ENCODE measurements around the gene CCDC8.
A peak's percentile ranks its signal among the peaks of the same experiment; 100 is the strongest.
"Not testable (repeated sequence)": the region's sequence is repeated elsewhere in the genome, so short reads cannot be mapped to it uniquely, and the experiment has no call there.

Gene CCDC8

DNA sequence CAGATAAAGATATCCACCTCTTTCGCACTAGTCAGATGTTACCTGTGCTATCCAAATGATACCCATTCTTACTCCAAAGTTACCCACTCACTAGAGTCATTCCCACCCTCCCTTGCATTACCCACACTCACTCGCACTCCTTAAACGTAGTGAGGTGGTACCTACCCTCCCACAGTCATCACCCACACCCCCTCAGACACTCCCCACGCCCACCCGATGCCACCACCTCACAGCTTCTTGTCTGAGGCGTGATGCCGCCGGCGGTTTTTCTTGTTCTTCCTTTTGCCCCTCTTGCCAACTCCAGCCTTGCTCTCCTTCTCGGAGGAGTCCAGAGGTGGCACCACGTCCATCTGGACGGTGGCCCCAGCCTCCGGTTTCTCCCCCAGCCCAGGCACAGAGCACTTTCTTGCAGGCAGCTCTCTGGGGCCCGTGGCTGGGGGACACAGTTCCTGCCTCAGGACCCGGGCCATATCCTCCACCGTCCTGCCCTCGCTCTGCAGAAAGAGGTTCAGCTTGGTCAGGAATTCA is 14.2 kb upstream of the CCDC8 start:
- no peak for DNase-seq

DNA sequence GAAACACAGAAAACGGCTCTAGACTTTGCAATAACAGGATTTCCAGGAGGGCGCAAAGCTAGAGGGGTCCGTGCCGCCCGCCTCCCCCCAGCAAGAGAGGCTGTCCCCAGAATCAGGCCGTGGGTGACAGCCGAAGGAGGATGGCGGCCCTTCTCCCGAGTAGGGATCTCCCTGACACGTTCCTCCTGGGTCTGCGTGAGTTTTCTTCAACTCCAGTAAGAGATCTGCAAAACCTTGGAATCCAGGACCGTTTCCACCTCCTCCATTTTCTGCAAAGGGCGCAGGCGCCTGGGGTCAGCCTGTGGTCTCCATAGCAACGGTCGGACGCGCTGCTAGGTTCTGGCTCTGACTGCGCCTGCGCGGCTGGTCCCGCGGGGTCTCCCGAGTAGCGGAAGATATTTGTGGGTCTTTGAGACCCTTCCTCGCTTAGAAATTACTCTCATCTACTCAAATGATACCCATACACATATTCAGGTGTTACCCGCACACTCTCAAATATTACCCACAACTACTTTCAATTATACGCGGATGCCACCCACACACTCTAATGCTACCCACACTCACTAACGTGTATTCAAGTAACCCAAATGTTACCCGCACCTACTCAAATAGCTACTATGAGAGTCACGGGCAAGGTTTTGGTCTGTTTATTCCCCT is 13.3 kb upstream of the CCDC8 start:
- peak; percentile 80 for DNase-seq

DNA sequence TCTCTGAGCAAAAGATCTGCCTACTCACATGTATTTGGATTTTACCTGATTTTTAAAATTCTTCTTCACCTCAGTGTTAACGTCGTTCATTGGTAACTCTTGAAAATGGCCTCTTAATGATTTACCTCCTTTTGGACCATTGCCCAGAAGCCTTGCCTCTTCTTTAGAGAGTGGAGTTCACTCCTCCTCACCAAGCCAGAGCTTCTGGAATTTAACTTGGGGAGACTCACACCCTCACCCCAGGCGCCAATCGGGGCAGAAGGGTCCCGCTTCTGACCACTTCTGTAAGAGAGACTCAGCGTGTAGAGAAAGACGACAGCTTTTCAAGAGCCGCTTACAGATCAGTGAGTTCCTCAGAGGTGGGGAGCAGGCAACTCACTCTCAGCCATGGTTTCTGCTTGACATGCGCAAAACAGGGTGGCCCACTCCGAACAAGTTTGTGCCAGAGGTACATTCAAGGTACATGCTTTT is 12.7 kb upstream of the CCDC8 start:
- DNase-seq = no peak

DNA sequence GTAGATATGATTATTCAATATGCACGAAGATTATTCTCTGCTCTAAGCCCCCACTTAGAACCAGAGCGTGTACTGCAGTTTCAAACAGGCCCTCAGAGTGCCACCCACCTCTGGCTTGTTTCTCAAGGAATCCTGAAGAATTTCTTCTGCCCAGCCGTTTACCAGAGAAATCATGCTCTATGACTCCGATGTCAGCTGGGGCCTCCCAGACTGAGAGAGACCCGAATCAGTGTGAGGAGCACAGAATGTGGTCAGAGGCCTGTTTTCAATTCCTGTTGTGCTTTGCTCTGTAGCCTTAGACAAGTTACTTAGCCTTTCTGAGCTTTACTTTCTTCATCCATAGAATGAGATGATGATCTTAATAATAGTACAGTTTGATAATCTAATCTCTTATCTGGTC is 9.8 kb upstream of the CCDC8 start:
- no peak for DNase-seq

DNA sequence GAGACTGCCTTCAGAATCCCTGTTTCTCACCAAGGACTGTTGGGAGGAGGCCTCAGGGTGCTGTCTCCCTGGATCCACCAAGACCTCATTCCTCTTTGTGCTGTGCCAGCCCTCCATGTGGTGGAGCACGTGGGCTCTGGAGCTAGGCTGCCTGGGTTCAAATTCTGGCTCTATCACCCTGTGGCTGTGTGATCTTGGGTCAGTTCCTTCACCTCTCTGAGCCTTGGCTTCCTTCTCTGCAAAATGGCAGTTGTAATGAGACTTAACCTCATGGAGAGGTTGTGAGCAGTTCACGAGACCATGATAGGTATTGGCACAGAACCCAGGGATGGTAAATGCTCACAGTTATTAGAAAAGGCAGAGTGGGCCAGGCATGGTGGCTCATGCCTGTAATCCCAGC is 9.0 kb upstream of the CCDC8 start:
- no peak for DNase-seq

DNA sequence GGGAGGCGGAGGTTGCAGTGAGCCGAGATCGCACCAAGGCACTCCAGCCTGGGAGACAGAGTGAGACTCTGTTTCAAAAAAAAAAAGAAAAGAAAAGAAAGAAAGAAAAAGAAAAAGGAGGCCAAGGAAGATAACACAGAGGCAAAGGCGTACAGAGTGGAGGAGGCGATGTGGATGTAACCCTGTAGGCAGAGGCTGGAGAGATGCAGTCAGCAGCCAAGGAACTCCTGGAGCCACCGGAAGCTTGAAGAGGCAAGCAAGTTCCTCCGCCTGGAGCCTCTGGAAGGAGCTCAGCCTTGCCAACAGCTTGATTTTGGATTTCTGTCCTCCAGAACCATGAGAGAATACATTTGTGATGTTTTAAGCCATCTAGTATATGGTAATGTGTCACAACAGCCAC is 6.7 kb upstream of the CCDC8 start:
- no peak for DNase-seq

DNA sequence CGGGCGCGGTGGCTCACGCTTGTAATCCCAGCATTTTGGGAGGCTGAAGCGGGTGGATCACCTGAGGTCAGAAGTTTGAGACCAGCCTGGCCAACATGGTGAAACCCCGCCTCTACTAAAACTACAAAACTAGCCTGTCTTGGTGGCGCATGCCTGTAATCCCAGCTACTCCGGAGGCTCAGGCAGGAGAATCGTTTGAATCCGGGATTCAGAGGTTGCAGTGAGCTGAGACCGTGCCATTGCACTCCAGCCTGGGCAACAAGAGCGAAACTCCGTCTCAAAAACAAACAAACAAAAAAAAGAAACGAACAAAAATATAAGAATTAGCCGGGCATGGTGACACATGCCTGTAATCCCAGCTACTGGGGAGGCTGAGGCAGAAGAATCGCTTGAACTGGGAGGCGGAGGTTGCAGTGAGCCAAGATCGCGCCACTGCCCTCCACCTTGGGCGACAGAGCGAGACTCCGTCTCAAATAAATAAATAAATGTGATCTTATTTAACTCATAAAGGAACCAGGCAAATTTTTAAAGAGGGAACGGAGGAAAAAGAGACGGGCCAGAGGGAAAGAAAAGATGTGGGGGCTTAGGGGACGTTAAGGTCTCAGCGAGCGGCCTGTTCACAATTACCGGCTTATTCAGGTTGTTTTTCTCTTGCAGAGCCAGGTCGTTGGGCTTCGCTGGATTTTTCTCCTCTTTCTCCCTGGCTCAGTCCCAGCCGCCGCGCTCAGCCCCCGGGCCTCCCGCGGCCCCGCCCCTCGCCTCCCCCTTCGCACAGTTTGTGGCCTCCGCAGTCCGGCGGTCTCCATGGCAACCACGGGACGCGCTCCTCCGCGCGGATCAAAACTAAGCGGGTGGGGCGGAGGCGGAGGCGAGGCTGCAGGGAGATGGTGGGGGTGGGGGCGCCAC is 2.7 kb upstream of the CCDC8 start:
- DNase-seq = peak; percentile 81

DNA sequence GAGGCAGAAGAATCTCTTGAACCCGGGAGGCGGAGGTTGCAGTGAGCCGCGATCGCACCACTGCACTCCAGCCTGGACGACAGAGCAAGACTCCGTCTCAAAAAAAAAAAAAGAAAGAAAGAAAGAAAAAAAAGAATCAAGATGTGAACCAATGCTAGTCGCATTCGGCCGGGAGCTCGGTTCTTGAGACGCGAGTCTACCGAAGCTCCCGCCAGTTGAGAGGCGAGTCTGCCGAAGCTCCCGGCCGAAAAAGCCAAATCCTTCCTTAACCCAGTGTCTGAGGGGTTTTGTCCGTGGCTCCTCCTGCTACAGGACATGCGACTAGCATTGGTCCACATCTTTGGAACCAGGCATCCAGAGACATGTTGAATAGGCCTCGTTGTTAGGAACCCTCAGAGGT is 1.5 kb upstream of the CCDC8 start:
- DNase-seq = not testable (repeated sequence)

DNA sequence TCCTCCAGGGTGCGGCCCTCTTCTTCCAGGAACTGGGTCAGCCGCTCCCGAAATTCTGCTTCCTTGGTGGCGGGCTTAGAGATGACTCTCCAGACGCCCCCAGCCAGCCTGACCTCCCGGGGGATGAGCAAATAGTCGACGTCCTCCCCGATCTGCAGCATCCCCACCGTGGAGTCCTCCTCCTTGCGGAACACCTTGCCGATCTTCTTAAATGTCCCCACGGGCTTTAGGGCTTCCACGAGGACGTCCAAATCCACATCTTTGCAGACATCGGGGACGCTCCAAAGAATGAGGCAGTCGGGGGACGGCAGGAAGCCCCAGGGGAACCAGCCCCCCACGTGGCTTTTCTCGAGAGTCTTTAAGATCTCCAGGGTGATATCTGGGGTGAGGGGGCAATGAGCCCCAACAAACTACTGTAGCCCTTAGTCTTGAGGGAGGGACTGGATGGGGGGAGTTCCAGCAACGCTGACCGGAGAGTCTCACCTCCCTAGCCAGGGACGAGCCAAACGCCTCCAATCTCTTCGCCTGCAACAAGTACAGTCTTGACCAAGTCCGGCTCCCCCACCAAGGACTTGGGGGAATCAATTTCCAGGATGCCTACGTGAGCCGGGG is 608 bp downstream of the CCDC8 start:
- DNase-seq = no peak

DNA sequence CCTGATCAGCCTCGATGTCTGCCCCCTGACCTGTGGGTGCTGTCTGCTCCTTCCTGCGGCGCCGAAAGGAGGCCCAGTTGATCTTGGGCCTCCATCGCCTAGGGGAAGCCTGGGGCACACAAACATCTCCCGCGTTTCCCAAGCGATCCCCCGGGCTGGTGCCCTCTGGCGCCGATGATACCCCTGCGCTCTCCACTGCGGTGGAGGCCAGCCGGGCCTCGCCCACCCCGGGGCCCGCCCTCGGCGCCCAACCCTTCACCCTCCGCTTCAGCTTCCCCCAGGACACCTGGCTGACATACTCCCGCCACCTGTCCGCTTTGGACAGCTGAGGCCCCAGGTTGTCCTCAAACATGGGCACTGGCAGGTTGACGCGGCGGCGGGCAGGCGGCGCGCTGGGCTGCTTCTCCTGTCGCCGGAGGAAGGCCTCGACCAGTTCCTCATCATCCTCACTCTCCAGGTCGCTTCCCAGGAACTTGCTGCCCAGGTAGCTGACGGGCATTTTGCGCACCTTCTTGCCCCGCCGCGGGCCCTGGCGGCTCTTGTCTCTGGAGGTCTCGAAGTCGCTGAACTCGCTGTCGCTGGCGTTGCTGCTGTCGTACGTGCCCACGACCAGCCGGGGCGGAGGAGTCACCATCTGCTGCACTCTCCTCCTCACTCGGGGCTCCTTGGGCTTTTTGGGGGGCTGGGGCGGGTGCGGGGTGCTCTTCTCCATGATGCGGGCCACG is 1.3 kb downstream of the CCDC8 start:
- no peak for DNase-seq

DNA sequence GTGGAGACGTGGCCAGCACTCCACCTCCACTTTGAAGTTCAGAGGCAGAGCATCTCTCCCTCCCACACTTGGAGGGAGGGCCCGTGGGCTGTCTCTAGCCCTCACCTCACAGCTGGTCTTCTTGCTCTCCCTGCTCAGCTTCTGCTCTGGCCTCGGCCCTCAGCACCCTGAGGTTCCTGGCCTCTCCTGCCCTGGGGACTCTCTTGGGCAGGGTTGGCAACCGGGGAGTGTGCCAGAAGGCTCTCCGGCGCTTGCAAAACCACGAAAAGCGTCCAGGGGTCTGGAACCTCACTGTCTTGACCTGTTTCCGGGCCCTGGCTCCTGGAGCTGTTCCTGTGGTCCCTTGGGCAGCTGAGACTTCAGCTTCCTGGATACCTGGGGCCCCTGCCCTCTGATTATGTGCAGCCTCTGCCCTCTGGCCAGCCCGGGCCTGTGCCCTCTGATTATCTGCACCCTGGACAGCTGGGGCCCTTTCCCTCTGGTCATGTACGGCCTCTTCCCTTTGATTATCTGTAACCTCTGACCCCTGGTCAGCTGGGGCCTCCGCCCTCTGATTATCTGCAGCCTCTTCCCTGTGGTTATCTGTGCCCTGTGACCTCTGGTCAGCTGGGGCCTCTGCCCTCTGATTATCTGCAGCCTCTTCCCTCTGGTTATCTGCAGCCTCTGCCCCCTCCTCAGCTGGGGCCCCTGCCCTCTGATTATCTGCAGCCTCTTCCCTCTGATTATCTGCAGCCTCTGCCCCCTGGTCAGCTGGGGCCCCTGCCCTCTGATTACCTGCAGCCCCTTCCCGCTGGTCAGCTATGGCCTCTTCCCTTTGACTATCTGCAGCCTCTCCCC is 2.1 kb downstream of the CCDC8 start:
- DNase-seq = no peak

DNA sequence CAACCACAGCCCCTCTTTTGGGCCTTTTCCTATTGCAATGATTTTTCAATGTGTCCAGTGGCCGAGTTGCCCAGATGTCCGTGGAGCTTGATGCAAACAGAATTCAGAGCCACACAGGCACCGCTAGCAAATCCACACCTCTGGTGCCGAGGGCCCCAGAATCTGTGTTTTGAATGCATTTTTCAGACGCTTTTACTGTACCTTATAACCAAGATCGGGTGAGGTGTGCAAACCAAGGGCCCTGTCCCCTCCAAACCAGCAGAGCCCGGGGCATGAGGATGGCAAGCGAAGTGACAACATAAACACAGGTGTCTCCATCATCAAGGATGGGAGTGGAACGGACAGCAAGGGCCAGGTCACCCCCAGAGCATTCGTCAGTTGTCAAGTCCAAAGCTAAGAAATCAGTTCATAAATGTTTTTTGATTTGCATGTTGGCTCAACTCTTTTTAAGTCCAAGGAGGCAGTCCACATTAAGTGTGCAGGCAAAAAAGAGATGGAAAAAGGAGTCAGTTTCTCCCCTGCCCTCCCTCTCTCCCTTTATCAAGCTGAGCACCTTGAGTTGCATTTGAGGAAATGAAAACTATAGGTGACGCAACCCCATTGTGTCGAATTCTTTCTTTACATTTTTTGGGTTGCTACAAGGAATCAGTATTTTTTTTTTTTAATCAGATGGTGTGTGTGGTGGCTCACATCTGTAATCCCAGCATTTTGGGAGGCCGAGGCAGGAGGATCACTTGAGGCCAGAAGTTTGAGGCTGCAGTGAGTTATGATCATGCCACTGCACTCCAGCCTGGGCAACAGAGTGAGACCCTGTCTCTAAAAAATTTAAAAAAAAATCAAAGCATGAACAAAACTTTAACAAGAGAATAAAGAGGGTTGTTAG is 2.9 kb downstream of the CCDC8 start:
- DNase-seq = no peak

DNA sequence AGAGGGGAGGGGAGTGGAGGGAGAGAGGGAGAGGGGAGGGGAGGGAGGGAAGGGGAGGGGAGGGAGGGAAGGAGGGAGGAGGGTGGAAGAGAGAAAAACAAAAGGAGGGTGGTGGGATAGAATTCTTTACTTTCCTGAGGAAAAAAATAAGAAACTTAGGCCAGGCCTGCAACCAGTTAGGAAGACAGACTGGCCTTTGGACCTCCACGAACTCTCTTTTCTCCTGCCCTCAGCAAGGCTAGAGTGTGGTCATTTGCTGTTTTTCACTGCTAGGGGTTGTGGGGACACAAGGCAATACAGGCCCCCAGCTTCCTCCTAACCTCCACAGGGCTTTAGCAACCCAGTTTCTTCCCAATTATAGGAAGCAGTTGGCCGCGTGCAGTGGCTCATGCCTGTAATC is 4.2 kb downstream of the CCDC8 start:
- DNase-seq = no peak

DNA sequence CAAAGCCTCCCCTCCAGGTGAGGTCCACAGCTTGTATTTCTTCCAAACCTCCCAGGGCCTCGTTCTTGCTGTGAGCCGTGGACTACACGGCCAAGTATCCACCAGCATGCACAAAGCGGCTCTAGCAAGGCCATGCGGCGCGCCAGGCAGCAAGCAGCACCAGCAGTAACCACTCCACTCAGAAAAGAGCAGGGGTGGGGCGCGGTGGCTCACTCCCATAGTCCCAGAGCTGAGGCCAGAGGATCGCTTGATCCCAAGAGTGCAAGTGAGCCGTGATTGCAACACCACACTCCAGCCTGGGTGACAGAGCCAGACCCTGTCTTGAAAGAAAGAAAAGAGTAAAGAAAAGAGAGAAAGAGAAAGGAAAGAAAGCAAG is 4.7 kb downstream of the CCDC8 start:
- DNase-seq = peak; percentile 23

DNA sequence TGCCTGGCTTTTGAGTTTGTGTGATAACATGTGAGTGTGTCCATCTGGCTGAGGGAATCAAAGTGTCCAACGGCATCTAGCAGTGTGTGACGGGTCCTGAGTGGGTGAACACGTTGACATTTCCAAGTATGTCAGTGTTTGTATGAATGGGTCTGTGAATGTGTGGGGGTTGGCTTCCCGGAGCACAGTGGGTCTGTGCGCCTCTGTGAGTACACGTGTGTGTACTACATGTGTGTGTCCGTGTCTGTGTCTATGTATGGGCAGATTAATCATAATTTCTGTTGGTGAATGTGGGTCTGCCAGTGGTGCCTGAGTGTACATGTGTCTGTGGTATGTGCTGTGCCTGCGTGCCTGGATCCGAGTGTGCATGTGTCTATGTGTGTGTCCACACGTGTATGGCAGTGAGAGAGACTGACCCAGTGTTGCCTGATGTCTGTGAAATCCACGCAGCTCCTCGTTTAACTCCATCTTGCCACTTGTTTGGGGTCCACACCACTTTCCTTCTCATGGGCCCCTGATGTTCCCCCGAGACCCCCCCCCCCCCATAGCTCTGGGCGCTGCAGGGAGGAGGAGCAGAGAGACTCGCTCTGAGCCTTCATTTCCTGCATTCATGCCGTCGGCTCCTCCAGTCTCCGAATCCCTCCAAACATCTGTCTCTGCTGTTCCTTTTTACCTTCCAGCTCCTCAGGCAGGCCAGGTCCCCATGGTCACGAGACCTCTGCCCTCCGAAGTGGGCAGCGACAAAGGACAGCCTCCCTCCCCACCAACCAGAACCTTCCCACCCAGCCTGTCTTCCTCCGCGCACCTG is 5.3 kb downstream of the CCDC8 start:
- no peak for DNase-seq

DNA sequence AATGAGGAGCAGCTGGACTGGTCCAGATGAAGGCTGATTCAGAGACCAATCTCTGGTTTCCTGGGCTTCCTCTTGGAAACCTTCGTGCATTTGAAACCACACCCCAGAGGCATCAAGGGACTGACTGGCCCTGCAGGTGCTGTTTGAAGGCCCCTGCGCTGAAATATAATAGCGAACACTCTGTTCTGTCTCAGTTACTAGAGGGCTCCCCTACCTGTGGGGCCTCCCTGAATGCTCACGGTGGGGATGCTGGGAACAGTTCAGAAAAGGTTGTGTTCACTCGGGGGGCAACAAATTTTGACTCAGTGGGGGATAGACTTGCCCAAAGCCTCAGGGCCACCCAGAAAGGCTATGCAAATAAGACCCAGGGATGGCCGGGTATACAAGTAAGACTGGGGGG is 6.4 kb downstream of the CCDC8 start:
- DNase-seq = no peak

DNA sequence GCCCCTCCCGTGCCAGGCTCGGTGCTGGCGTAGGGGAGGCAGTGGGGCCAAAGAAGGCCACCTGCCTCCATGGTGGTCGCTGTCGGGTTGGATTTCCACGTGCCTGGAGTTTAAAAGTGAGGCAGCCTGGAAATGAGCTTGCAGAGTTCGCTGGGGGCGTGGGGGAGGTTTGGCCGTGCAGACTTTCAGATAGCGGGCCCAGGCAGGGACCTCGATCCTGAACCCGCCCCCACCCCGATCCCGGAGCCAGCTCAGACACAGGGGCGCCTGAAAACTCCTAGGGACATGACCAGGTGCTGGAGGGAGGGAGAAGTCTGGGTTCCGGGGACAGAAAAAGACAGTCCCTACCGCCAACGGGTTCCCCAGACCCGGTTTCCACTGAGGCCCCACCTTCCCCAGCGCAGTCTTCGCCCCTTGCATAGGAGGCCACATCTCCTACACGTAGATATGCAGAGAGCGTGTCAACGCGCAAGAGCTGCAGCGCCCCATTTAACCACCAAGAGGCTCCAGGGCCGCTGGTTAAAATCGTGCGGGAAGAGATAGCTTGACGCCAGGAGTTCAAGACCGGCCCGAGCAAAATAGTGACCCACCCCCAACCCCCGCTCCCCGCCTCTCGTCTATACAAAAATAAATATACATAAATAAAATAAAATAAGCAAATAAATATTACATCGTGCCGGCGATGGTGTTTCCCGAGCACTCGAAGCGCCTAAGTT is 8.5 kb downstream of the CCDC8 start:
- no peak for DNase-seq

DNA sequence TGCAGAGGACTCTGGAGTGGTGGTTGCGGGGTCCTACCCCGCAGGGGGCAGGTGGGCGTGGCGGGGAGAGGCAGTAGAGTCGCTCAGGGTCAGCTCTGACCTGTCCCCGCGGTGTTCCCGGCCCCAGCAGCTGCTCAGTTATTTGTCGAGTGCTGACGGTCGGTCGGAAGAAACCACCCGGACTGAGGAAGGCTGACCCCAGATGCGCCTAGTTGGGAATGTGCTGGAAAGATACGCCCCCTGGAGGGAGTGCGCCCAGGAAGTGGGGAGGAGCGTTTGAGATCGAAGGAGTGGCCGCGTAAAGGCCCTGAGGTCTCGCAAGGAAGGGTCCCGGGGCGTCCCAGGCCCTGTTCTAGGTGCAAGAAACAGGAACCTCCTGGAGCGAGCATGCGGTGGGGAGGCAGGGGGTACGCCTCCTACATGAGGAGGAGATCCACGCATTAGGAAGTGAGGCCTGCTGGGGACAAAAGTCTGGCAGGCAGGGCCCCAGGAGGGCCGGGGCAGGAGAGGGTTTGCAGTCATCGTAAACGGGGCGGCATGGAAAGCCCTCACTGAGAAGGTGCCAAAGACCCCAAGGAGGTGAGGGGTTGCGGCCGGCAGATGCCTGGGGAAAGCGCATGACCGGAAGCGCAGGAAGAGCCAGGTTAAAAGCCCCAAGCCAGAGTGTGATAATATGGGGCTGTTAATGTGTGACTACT is 9.2 kb downstream of the CCDC8 start:
- DNase-seq = peak; percentile 10

DNA sequence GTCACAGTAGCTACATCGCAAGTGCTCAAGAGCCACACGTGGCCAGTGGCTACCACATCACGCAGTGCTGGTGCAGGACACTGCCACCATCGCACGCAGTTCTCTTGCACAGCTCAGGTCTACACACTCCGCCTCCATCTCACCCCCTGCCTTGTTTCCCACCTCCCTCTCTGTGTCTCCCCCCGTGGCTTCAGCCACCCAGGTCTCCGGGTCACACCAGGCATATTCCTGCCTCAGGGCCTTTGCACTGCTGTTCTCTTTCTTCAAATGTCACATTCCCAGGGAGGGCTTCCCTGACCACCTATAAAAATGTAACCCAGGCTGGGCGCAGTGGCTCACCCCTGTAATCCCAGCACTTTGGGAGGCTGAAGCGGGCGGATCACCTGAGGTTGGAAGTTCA is 10.6 kb downstream of the CCDC8 start:
- no peak for DNase-seq
